Endodermal cell (in vitro differentiated cells): ENCODE measurements around the gene LAMA4. TPM values are rescaled to one million over a fixed set of nuclear protein-coding genes. Genes with fewer than 3 reads are reported as not detected.

Experiments used
- DNase-seq: peaks from one replicate; pipeline ENCODE4 v3.0.0-alpha.2; 2017
- H3K27ac ChIP-seq: 2 replicates; pipeline ENCODE4 v1.5.1; 2013; ENCODE audit warnings: mild to moderate bottlenecking, low read depth, low read length, moderate library complexity
- H3K27me3 ChIP-seq: 2 replicates; pipeline ENCODE4 v1.6.1; 2013; ENCODE audit warnings: mild to moderate bottlenecking, low read length, moderate library complexity; ENCODE audit not compliant: insufficient read depth, control insufficient read depth, poor library complexity, severe bottlenecking
- H3K36me3 ChIP-seq: 2 replicates; pipeline ENCODE4 v1.7.0; 2013; ENCODE audit warnings: mild to moderate bottlenecking, low read length, moderate library complexity; ENCODE audit not compliant: control insufficient read depth, insufficient read depth
- H3K4me1 ChIP-seq: one replicate; pipeline ENCODE4 v1.7.0; 2013; ENCODE audit warnings: low read length; ENCODE audit not compliant: control insufficient read depth, insufficient read depth
- H3K4me3 ChIP-seq: 2 replicates; pipeline ENCODE4 v1.5.1; 2013; ENCODE audit warnings: mild to moderate bottlenecking, low read length, moderate library complexity
- H3K9ac ChIP-seq: 2 replicates; pipeline ENCODE4 v1.6.1; 2013; ENCODE audit warnings: mild to moderate bottlenecking, low read length, moderate library complexity; ENCODE audit not compliant: poor library complexity, severe bottlenecking; ENCODE audit errors: extremely low read depth
- H3K9me3 ChIP-seq: 2 replicates; pipeline ENCODE4 v1.6.1; 2013; ENCODE audit warnings: mild to moderate bottlenecking, low read length, moderate library complexity; ENCODE audit not compliant: control insufficient read depth
- H3K27ac Mint-ChIP-seq: 2 replicates; pipeline ENCODE4 v1.8.0; 2020; ENCODE audit warnings: mixed read lengths
- H3K27me3 Mint-ChIP-seq: 2 replicates; pipeline ENCODE4 v1.8.0; 2021; ENCODE audit warnings: mild to moderate bottlenecking, mixed read lengths; ENCODE audit not compliant: insufficient read depth
- H3K36me3 Mint-ChIP-seq: 2 replicates; pipeline ENCODE4 v1.8.0; 2020; ENCODE audit warnings: low read depth, mixed read lengths
- H3K4me1 Mint-ChIP-seq: 2 replicates; pipeline ENCODE4 v1.8.0; 2020; ENCODE audit warnings: mixed read lengths
- H3K4me3 Mint-ChIP-seq: 2 replicates; pipeline ENCODE4 v1.8.0; 2020; ENCODE audit warnings: mild to moderate bottlenecking, moderate library complexity, mixed read lengths
- H3K9me3 Mint-ChIP-seq: 2 replicates; pipeline ENCODE4 v1.8.0; 2020; ENCODE audit warnings: mild to moderate bottlenecking, mixed read lengths
- WGBS, 2 experiments: methylation state at CpG; one replicate each; pipeline versions ENCODE4 v1.1.5 to v1.1.7; 2013; ENCODE audit warnings: missing lambda C conversion rate in 2 of 2, mixed read lengths in 1 of 2; ENCODE audit not compliant: insufficient coverage in 1 of 2, insufficient read length in 1 of 2; 5-methylcytosine and 5-hydroxymethylcytosine counted together
- total RNA-seq, 2 donors: library from RNA; stranded (reverse); fragmentation: NEBNext Ultra II Directional in 1 of 2; extraction: Animal tissue kit (Norgen Biotek cat#: 25700) in 1 of 2; gene quantifications; 2 replicates in 1 of 2; 3 replicates in 1 of 2; pipeline ENCODE4 v1.2.1, GENCODE V29; 2021
- TF ChIP-seq, protein P1 (sequence below): fragments of 200-600 bp; sonication (generic); conservative IDR thresholded peaks from 2 replicates; pipeline ENCODE4 v1.5.0; 2021; ENCODE audit warnings: antibody characterized with exemption, mild to moderate bottlenecking

The LAMA4 gene
- total RNA-seq, 2 donors from 2014 or later: 0.24 to 3.7 TPM

DNA sequence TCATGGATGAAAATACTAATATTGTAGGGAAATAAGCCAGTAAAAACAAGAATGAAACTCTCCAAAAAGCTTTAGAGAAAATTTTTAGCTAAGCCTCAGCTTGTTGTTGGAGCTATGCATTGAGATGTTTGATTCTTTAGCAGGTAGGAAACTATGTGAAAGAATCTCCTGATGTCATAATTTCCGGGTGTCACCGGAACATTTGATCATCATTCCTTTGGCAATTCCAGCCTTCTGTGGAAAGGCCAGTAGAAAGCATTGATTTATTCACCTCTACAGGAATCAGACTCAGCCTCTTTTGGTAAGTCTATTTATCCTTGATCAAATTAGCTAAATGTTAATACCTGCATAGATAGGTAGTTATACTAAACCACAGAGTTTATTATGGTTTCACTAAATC, 157.5 kb downstream of the LAMA4 start:
- 93 to 100% methylated on average over 2 of the region's 2 CpGs for WGBS, 2 experiments
- H3K4me3 ChIP-seq: no peak overlapping the region
- TF ChIP-seq, protein P1, sequence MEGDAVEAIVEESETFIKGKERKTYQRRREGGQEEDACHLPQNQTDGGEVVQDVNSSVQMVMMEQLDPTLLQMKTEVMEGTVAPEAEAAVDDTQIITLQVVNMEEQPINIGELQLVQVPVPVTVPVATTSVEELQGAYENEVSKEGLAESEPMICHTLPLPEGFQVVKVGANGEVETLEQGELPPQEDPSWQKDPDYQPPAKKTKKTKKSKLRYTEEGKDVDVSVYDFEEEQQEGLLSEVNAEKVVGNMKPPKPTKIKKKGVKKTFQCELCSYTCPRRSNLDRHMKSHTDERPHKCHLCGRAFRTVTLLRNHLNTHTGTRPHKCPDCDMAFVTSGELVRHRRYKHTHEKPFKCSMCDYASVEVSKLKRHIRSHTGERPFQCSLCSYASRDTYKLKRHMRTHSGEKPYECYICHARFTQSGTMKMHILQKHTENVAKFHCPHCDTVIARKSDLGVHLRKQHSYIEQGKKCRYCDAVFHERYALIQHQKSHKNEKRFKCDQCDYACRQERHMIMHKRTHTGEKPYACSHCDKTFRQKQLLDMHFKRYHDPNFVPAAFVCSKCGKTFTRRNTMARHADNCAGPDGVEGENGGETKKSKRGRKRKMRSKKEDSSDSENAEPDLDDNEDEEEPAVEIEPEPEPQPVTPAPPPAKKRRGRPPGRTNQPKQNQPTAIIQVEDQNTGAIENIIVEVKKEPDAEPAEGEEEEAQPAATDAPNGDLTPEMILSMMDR: no peak
- H3K9ac ChIP-seq: no peak overlapping the region
- no peaks in the 10 kb centered on the region for H3K27me3 ChIP-seq
- Mint-ChIP-seq H3K27ac (no peak overlapping the region), H3K4me3 (no peak overlapping the region), H3K4me1 (peaks cover 41% of the 10 kb centered on the region), H3K9me3 (no peaks in the 10 kb centered on the region), H3K36me3 (no peaks in the 10 kb centered on the region), H3K27me3 (no peaks in the 10 kb centered on the region)
- no peak overlapping the region for H3K27ac ChIP-seq
- H3K4me1 ChIP-seq: peaks cover 17% of the 10 kb centered on the region
- no peaks in the 10 kb centered on the region for H3K36me3 ChIP-seq
- no peaks in the 10 kb centered on the region for H3K9me3 ChIP-seq
- no peak for DNase-seq

DNA sequence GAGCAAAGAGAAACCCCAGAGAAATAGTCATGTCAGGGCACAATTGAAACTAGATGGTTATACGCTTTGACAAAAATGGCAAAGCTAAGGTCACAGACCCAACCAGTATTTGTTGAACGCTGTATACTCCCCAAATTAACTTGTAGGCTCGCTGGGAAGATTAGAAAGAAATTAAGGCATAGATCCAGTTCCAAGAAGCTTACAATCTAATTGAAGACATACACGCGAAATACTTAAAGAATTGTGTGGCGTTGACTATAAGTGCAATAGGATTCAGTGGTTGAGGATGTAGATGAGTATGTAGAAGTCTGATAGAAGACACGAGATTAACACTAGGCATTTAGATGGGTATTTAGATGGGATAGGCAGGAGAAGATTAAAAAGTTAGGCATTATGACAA, 166.5 kb downstream of the LAMA4 start:
- H3K27me3 Mint-ChIP-seq: peaks cover 2% of the 10 kb centered on the region
- H3K4me1 Mint-ChIP-seq: peaks cover 3% of the 10 kb centered on the region
- Histone ChIP-seq H3K9me3 (no peaks in the 10 kb centered on the region), H3K4me1 (no peaks in the 10 kb centered on the region), H3K27ac (peak overlapping the region; percentile 40), H3K9ac (peak overlapping the region; percentile 56), H3K4me3 (peak overlapping the region; percentile 94), H3K27me3 (peaks cover 13% of the 10 kb centered on the region), H3K36me3 (peaks cover 25% of the 10 kb centered on the region)
- 47 to 48% methylated on average over 5 to 7 of the region's 7 CpGs for WGBS, 2 experiments
- DNase-seq: no peak
- H3K27ac Mint-ChIP-seq: no peak overlapping the region
- TF ChIP-seq, protein P1: no peak
- no peaks in the 10 kb centered on the region for H3K9me3 Mint-ChIP-seq
- no peak overlapping the region for H3K4me3 Mint-ChIP-seq
- H3K36me3 Mint-ChIP-seq: peaks cover 28% of the 10 kb centered on the region

DNA sequence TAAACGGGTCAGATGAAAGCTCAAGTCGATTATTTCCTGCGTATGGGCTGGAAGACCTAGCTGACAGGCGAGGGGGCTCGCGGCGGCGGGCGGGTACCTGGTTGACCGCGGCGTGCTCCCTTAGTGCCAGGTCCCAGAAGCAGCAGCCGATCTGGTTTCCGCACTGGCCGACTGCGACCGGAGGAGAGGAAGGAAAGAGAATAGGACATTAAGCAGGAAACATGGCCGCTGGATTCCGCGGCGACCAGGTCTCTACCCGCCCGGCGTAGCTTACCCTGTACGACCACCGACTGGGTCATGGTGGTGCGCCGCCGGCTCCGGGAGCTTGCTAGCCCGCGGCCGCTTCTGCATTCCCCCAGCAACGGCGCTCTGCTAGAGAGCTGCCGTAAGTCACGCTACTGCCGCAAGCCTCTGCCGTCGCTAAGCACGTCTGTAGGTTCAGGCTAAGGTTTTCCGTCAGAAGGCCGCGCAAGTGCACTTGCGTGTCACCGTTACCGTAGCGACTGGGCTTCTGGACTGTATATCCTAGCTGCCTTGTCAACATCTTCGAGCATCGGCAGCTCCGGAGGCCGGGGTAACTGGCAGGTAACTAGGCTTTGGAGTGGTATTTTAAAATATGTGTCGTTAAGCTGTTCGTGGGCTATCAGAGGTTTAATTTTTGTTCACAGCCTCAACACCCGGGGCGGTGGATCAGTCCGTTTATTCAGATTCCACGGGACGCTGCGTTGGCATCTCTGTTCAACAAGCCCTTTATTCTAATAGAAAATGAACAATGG, 167.0 kb downstream of the LAMA4 start, which contains the start of the genes FAM229B and TUBE1:
TSS of gene FAM229B (plus strand) at position 456 of the 776 bp plus-strand sequence. CDS start 11,693 bp downstream, outside the sequence.
TSS of gene TUBE1 (minus strand) at position 347 of the 776 bp plus-strand sequence. CDS start at position 299, 48 bp downstream.
- peaks cover 25% of the 10 kb centered on the region for H3K36me3 ChIP-seq
- Mint-ChIP-seq H3K4me1 (peaks cover 3% of the 10 kb centered on the region), H3K27me3 (peaks cover 2% of the 10 kb centered on the region), H3K4me3 (no peak within 1 kb of the TSS), H3K9me3 (no peaks in the 10 kb centered on the region), H3K27ac (no peak within 1 kb of the TSS), H3K36me3 (peaks cover 34% of the 10 kb centered on the region)
- peak within 1 kb of the TSS; percentile 59 for H3K27ac ChIP-seq
- TF ChIP-seq, protein P1: peak; percentile 12
- DNase-seq: peak; percentile 97
- H3K27me3 ChIP-seq: peaks cover 13% of the 10 kb centered on the region
- H3K4me1 ChIP-seq: no peaks in the 10 kb centered on the region
- no peaks in the 10 kb centered on the region for H3K9me3 ChIP-seq
- H3K4me3 ChIP-seq: peak within 1 kb of the TSS; percentile 94
- peak within 1 kb of the TSS; percentile 56 for H3K9ac ChIP-seq
- 0% methylated on average over 29 to 60 of the region's 60 CpGs for WGBS, 2 experiments
